Measurements from ENCODE around the gene TMEM135.
"Not testable (repeated sequence)": the region's sequence is repeated elsewhere in the genome, so short reads cannot be mapped to it uniquely, and the experiment has no call there.

The TMEM135 gene

DNA sequence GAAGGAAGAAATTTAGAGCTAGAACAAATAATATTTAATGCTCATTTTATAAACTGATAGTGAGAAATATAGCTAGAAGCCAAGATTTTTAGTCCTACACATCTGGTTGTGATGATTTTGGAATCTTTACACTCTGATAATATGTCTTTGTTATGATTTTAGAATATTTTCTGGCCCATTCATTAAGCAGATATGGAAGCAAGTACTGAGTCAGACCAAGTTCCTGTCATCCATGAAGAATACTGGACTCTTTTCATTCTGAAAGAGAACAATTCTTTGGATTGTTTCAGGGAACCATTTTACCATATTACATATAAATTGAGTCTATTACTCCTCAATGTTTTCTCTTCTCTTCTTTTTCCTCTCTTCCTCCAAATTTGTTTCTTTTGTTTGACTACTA is 227.4 kb downstream of the TMEM135 start:
- Histone ChIP-seq H3K36me3 (ENCODE audit: insufficient read depth, low read length) (no peaks in the 10 kb centered on the region), H3K9ac (ENCODE audit: low read depth, low read length) (no peak overlapping the region), H3K9me3 (ENCODE audit: control insufficient read depth, insufficient read depth, low read length) (no peaks in the 10 kb centered on the region), H3K4me1 (ENCODE audit: insufficient read depth, low read length) (no peaks in the 10 kb centered on the region)

DNA sequence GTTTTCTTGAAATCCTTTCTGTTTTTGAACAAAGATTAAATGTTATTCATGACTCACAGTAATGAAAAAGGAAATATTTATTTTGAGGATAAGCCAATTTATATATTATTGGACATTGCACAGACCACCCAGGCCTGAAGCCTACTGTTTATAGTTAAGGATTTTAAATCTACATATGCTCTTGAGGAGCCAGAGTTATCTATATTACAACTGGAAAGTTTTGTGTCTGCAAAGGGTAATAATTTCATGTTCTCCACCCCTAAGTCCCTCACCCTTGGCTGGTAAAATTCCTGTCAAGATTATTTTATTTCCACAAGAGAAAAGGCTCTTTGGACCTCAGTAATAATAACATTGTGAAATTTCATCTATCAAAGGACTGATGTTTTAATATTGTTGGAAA is 228.2 kb downstream of the TMEM135 start:
- Histone ChIP-seq H3K36me3 (ENCODE audit: insufficient read depth, low read length) (no peaks in the 10 kb centered on the region), H3K9me3 (ENCODE audit: control insufficient read depth, insufficient read depth, low read length) (no peaks in the 10 kb centered on the region), H3K9ac (ENCODE audit: low read depth, low read length) (no peak overlapping the region), H3K4me1 (ENCODE audit: insufficient read depth, low read length) (no peaks in the 10 kb centered on the region)

DNA sequence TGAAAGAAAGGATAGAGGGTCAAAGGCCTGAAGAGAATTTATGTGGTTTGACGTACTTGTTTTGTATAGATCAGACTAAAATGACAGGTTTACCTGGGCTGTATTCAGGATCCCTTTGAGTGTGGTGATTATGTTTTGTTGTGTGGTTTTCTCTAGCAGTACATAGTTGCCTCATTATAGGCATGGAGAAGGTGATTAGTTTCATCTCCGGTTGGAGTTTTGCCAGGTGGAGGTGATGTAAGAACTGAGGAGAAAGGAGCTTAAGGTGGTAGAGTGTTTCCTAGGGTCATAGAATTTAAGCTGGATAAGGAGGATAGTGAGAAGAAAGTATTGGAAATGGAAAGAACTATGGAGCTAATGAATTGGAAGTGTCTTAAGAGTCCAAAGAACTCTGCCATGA is 229.0 kb downstream of the TMEM135 start:
- H3K9me3 ChIP-seq (ENCODE audit: control insufficient read depth, insufficient read depth, low read length), result no peaks in the 10 kb centered on the region
- H3K4me1 ChIP-seq (ENCODE audit: insufficient read depth, low read length), result no peaks in the 10 kb centered on the region
- H3K9ac ChIP-seq (ENCODE audit: low read depth, low read length), result no peak overlapping the region
- H3K36me3 ChIP-seq (ENCODE audit: insufficient read depth, low read length), result no peaks in the 10 kb centered on the region

DNA sequence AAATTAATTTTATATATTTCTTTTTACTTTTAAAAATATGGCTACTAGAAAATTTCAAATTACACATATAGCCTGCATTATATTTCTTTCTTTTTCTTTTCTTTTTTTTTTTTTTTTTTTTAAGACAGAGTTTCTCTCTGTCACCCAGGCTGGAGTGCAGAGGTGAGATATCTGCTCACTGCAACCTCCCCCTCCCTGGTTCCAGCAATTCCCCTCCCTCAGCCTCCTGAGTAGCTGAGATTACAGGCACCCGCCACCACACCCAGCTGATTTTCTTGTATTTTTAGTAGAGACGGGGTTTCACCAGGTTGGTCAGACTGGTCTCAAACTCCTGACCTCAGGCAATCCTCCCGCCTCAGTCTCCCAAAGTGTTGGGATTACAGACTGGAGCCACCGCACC is 234.2 kb downstream of the TMEM135 start:
- H3K9ac ChIP-seq (ENCODE audit: low read depth, low read length); H3K9me3 ChIP-seq (ENCODE audit: control insufficient read depth, insufficient read depth, low read length); H3K36me3 ChIP-seq (ENCODE audit: insufficient read depth, low read length); H3K4me1 ChIP-seq (ENCODE audit: insufficient read depth, low read length): not testable (repeated sequence)

DNA sequence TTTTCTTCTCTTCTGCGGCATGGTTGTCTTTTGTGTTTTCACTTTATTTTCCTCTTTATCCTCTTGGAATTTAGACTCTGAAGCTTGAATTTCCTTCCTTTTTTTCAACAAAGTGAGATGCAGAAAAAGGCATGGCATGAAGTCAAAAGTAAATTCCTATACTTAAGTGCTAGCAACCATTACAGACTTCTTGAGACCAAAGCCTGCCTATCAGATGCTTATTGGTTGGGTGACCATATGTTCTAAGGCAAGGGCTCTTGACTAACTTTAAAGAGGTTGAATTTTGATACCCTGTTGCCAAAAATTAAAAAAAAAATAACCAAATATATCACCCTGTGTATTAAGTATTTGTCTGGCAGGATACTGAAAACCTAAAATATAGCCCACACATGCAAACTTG is 237.4 kb downstream of the TMEM135 start:
- no peaks in the 10 kb centered on the region for H3K9me3 ChIP-seq (ENCODE audit: control insufficient read depth, insufficient read depth, low read length)
- no peaks in the 10 kb centered on the region for H3K36me3 ChIP-seq (ENCODE audit: insufficient read depth, low read length)
- H3K9ac ChIP-seq (ENCODE audit: low read depth, low read length), result no peak overlapping the region
- no peaks in the 10 kb centered on the region for H3K4me1 ChIP-seq (ENCODE audit: insufficient read depth, low read length)

DNA sequence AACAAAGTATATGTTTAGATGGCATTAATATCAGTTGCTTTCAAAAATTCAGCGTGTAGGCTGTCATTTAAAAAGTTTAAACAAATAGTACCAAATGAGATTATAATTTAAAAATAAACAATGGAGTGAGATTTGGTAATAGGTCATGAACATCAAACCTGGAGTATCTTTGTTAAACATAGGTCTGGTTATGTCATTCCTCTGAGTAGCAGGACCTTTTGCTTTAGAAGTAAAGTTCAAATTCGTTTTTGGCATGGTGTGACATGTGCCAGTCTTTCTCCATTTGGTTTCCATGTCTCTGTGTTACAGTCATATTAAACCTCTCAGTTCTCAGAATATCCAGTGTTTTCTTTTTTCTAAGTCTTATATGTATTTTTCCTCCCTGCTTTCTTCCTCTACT is 242.4 kb downstream of the TMEM135 start:
- Histone ChIP-seq H3K36me3 (ENCODE audit: insufficient read depth, low read length) (no peaks in the 10 kb centered on the region), H3K9ac (ENCODE audit: low read depth, low read length) (no peak overlapping the region; the same call in 1 of the 2 replicates), H3K9me3 (ENCODE audit: control insufficient read depth, insufficient read depth, low read length) (no peaks in the 10 kb centered on the region), H3K4me1 (ENCODE audit: insufficient read depth, low read length) (no peaks in the 10 kb centered on the region)

DNA sequence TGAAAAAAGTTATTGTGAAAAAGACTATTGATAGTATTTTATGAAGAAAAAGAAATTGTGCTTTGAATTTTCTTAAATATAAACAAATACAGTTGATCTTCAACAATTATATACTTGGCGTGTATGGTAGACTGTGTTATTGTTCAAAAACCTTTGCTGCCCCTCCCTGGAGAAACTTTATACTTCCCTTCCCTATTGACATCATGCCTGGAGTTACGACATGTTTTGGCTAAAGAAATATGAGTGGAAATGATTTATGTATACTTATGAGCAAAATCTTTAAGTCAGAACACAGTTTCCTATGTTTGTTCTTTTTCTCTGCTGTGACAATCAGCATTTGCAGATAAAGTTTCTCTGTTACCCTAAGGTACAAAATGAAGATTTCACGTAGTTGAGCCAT is 243.8 kb downstream of the TMEM135 start:
- H3K4me1 ChIP-seq (ENCODE audit: insufficient read depth, low read length), result no peaks in the 10 kb centered on the region
- H3K9ac ChIP-seq (ENCODE audit: low read depth, low read length), result no peak overlapping the region
- H3K9me3 ChIP-seq (ENCODE audit: control insufficient read depth, insufficient read depth, low read length), result no peaks in the 10 kb centered on the region
- no peaks in the 10 kb centered on the region for H3K36me3 ChIP-seq (ENCODE audit: insufficient read depth, low read length)

DNA sequence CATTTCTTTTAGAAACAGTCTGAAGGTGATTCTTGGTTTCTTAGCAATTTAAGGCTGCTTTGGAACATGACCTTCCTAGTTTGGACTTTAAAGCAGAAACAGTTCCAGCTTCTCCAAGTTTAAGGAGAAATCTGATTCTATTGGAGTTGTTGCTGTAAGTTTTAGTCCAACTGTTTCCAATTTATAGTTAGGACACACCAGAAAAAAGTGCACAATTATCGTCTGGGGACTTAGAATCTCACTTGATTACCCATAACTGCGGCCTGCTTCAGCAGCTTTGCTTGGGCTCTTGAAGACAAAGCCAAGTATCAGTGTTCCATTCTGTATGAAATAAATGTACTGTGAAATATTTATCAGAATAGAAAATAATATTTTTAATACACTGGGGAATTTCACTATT is 246.6 kb downstream of the TMEM135 start:
- no peaks in the 10 kb centered on the region for H3K9me3 ChIP-seq (ENCODE audit: control insufficient read depth, insufficient read depth, low read length)
- H3K4me1 ChIP-seq (ENCODE audit: insufficient read depth, low read length), result no peaks in the 10 kb centered on the region
- H3K9ac ChIP-seq (ENCODE audit: low read depth, low read length), result no peak overlapping the region
- H3K36me3 ChIP-seq (ENCODE audit: insufficient read depth, low read length), result no peaks in the 10 kb centered on the region

DNA sequence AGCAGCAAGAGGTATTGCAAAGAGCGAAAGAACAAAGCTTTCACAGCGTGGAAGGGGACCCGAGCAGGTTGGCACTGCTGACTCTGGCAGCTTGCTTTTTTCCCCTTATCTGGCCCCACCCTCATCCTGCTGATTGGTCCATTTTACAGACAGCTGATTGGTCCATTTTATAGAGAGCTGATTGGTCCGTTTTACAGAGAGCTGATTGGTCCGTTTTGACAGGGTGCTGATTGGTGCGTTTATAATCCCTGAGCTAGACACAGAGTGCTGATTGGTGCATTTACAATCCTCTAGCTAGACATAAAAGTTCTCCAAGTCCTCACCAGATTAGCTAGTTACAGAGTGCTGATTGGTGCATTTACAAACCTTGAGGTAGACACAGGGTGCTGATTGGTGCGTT is 247.9 kb downstream of the TMEM135 start:
- H3K4me1 ChIP-seq (ENCODE audit: insufficient read depth, low read length); H3K9me3 ChIP-seq (ENCODE audit: control insufficient read depth, insufficient read depth, low read length); H3K36me3 ChIP-seq (ENCODE audit: insufficient read depth, low read length); H3K9ac ChIP-seq (ENCODE audit: low read depth, low read length): not testable (repeated sequence)

DNA sequence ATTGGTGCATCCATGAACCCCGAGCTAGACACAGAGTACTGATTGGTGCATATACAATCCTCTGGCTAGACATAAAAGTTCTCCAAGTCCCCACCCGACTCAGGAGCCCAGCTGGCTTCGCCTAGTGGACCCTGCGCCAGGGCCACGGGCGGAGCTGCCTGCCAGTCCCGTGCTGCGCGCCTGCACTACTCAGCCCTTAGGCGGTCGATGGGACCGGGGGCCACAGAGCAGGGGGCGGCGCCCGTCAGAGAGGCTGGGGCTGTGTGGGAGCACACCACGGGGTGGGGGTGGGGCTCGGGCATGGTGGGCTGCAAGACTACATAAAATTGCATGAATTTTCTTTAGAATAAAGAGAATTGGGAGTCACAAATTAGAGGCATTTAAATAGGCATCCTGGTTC is 248.6 kb downstream of the TMEM135 start:
- H3K9me3 ChIP-seq (ENCODE audit: control insufficient read depth, insufficient read depth, low read length), result no peaks in the 10 kb centered on the region
- H3K9ac ChIP-seq (ENCODE audit: low read depth, low read length), result no peak overlapping the region
- no peaks in the 10 kb centered on the region for H3K4me1 ChIP-seq (ENCODE audit: insufficient read depth, low read length)

DNA sequence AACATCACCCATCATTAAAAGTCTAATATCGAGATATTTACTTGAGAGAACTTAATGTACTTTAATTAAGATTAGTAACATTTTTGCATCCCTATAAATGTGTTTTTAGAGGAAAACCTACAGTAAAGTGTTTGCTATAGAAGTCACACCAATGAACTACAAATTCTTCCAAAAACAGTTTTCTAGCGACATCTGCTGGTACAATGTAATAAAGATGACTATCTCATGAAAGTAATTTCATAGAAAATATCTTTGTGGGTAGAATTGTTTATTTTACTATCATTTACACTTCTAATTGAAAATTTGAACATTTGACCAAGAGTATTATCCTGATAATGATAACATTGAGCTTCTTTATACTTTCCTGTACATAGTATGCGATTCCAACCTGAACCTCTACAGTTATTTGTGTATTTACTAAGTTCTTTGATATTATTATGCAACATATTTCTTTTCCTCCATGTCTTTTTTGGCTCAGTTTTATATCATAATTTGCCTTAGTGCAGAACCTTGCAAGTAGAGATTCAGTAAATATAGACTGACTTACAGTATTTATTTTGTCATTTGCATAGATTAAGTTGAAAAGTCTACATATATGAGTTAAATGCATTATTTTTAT is 252.7 kb downstream of the TMEM135 start:
- Histone ChIP-seq H3K36me3 (ENCODE audit: insufficient read depth, low read length) (no peaks in the 10 kb centered on the region), H3K4me1 (ENCODE audit: insufficient read depth, low read length) (peaks cover 19% of the 10 kb centered on the region), H3K9ac (ENCODE audit: low read depth, low read length) (no peak overlapping the region), H3K9me3 (ENCODE audit: control insufficient read depth, insufficient read depth, low read length) (no peaks in the 10 kb centered on the region)

More for the DNA sequence above, 248.6 kb downstream of the TMEM135 start:
- no peaks in the 10 kb centered on the region for H3K36me3 ChIP-seq (ENCODE audit: insufficient read depth, low read length)

DNA sequence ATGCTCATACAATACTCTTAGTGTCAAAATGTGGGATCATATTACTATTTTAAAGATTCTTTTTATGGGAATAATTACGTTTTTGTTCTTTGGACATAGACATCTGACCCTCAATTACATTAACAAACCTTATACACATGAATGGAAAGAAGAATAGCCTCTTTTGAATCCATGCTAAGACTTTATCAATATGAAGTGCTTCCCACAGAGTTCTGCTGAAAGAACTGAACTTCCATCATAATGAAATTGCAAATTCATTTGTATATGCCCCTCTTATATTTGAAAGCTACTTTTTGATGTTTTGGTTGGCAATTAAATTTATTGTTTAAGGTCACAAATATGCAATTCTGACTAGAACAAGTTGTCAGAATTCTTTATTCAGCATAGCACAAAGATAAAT is 254.9 kb downstream of the TMEM135 start:
- H3K4me1 ChIP-seq (ENCODE audit: insufficient read depth, low read length), result peaks cover 28% of the 10 kb centered on the region
- H3K36me3 ChIP-seq (ENCODE audit: insufficient read depth, low read length), result no peaks in the 10 kb centered on the region
- H3K9me3 ChIP-seq (ENCODE audit: control insufficient read depth, insufficient read depth, low read length), result no peaks in the 10 kb centered on the region
- no peak overlapping the region for H3K9ac ChIP-seq (ENCODE audit: low read depth, low read length)

DNA sequence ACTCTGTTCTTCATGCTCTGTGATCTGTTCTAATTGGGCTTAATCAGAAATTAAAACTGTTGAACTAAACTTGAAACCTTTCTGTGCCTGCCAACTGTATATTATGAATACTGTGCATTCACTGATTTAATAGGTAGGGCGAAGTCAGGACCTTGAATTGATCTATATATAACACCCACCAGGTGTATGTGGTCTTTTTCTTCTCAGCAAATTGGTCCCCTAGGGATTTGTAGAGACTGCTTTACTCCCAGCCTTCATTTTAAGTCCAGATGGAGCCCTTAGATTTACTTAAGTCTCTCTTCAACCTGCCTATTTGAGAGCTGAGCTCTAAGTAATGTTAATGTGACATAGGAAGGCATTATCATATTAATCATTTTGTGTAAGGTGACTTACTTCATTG is 257.5 kb downstream of the TMEM135 start:
- H3K4me1 ChIP-seq (ENCODE audit: insufficient read depth, low read length), result peaks cover 28% of the 10 kb centered on the region
- H3K36me3 ChIP-seq (ENCODE audit: insufficient read depth, low read length), result no peaks in the 10 kb centered on the region
- H3K9ac ChIP-seq (ENCODE audit: low read depth, low read length), result no peak overlapping the region
- no peaks in the 10 kb centered on the region for H3K9me3 ChIP-seq (ENCODE audit: control insufficient read depth, insufficient read depth, low read length)

DNA sequence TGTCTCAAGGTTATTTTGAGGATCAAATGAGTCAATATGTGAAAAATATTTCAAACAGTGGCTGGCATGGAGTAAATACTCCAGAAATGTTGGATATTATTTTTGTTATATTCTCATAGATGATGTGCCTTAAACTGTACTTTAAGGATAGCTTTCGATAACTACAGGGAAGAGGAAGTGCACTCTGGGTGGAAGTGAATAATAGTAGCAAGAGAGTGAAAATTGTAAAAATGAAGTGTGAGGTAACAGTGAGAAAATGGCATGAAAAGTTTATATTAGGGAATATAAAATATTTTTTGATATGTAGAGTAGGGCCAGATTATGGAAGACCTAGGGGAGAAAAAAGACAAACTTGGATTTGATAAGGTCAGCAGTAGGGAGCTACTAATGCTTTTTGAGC is 258.9 kb downstream of the TMEM135 start:
- no peaks in the 10 kb centered on the region for H3K9me3 ChIP-seq (ENCODE audit: control insufficient read depth, insufficient read depth, low read length)
- H3K36me3 ChIP-seq (ENCODE audit: insufficient read depth, low read length), result no peaks in the 10 kb centered on the region
- H3K9ac ChIP-seq (ENCODE audit: low read depth, low read length), result no peak overlapping the region
- peaks cover 33% of the 10 kb centered on the region for H3K4me1 ChIP-seq (ENCODE audit: insufficient read depth, low read length)

DNA sequence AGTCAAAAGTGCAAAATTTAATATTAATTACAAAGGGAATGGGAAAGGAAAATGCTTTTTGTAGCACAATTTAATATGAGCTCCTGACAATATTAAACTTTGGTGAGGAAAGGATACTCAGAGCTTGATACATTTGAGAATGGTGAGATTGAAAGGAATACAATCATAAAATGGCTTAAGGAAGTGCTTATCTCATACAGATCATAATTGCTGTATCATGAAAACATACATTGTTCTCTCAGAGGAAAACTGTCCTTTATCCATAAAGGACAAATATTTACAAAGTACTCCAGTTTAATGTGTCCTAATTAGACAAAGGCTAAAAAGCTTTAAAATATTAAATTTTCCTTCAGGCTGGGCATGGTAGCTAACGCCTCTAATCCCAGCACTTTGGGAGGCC is 260.4 kb downstream of the TMEM135 start:
- Histone ChIP-seq H3K4me1 (ENCODE audit: insufficient read depth, low read length) (peaks cover 30% of the 10 kb centered on the region), H3K36me3 (ENCODE audit: insufficient read depth, low read length) (no peaks in the 10 kb centered on the region), H3K9ac (ENCODE audit: low read depth, low read length) (no peak overlapping the region), H3K9me3 (ENCODE audit: control insufficient read depth, insufficient read depth, low read length) (no peaks in the 10 kb centered on the region)

DNA sequence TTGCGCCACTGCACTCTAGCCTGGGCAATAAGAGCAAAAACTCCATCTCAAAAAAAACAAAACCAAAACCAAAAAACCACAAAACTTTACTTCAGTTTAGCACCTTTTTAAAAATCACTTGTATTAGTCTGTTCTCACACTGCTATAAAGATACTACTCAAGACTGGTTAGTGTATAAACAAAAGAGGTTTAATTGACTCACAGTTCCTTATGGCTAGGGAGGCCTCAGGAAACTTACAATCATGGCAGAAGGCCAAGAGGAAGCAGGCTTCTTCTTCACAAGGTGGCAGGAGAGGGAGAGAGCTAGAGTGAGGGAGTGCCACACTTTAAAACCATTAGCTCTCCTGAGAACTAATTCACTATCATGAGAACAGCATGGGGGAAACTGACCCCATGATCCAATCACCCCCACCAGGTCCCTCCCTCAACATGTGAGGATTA is 261.3 kb downstream of the TMEM135 start:
- Histone ChIP-seq H3K9ac (ENCODE audit: low read depth, low read length) (no peak overlapping the region), H3K4me1 (ENCODE audit: insufficient read depth, low read length) (peaks cover 30% of the 10 kb centered on the region), H3K36me3 (ENCODE audit: insufficient read depth, low read length) (no peaks in the 10 kb centered on the region), H3K9me3 (ENCODE audit: control insufficient read depth, insufficient read depth, low read length) (no peaks in the 10 kb centered on the region)
